Measurements from ENCODE around the gene GPR37. TPM values are rescaled to one million over a fixed set of nuclear protein-coding genes. Genes with fewer than 3 reads are reported as not detected.

Gene GPR37
- total RNA-seq, 6 experiments from 2014 or later: 8.9 to 16.0 (median 14.3) TPM

DNA sequence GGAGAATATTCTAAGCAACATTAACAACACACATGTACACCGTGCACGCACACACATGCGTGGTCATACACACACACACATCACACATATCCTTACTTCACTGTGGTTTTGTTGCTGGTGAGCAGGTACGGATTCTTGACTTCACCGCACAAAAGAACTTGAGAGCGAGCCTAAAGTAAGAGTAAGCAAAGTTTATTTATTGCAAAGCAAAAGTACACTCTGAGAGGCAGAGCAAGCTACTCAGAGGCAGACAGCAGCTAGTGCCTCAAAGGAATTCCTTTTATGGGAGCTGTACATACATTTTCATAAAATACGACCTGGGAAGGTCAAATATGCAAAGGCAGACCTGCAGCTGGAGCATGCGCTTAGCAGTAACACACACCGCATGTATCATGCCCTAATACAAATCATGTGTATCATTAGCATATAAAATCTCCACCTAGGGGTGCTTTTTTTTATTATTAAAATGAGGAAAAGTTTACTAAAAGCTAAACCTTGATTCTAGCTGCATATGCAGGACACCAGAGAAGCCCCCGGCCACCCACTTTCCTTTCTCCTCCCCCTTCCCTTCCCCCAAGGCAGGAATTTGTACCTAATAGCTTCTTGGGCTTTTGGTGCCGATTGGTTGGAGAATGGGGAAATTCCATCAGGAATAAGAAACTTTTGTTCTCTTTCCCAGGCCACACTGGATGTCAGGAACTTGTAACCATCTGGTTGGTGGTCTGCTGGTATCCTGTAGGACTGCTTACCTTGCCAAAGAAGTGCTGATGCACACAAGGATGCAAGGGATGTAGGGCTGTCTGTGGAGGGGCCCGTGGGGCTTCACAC, 16.5 kb upstream of the GPR37 start:
- DNase-seq (no peak), ATAC-seq (no peak)
- no peaks in the 10 kb centered on the region for H3K9me3 ChIP-seq
- intact Hi-C loops (cut with DNase I): no loop called here
- no peaks in the 10 kb centered on the region for H3K4me1 ChIP-seq
- H3K27ac ChIP-seq: no peak overlapping the region
- no peaks in the 10 kb centered on the region for H3K27me3 ChIP-seq
- TF ChIP-seq POLR2A (IDR thresholded peaks at IDR 0.05): no peak
- TF ChIP-seq CTCF (IDR thresholded peaks at IDR 0.05): no peak
- no peaks in the 10 kb centered on the region for H3K36me3 ChIP-seq
- no peak overlapping the region for H3K4me3 ChIP-seq
- 83% methylated on average over 11 of the region's 12 CpGs for WGBS (ENCODE audit: insufficient coverage, low coverage, low lambda C conversion rate, missing lambda C conversion rate)

DNA sequence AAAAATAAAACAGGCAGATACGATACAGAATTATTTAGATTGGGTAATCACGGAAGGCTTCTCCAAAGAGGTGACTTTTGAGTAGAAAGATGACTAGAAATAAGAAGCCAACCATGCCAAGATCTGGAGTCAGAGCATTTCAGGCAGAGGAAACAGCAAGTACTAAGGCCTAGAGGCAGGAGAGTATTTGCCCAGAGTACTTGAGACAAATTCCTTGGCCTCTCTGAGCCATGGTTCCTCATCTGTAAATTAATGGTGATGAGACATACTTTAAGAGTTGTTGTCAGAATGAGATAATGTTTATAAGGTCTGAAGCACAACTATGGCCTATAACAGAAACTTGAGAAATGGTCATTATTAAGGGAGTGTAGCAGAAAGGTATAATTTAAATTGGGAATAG, 15.8 kb upstream of the GPR37 start:
- Histone ChIP-seq H3K27ac (no peak overlapping the region), H3K4me1 (no peaks in the 10 kb centered on the region), H3K9me3 (no peaks in the 10 kb centered on the region), H3K27me3 (no peaks in the 10 kb centered on the region), H3K4me3 (no peak overlapping the region), H3K36me3 (no peaks in the 10 kb centered on the region)
- TF ChIP-seq CTCF (IDR thresholded peaks at IDR 0.05): no peak
- TF ChIP-seq POLR2A (IDR thresholded peaks at IDR 0.05): no peak
- 83% methylated on average over 2 of the region's 2 CpGs for WGBS (ENCODE audit: insufficient coverage, low coverage, low lambda C conversion rate, missing lambda C conversion rate)
- ATAC-seq (no peak), DNase-seq (no peak)
- intact Hi-C loops (cut with DNase I): no loop called here

GRCh38 chr7:124780608-124781007, 15.0 kb upstream of the GPR37 start:
- TF ChIP-seq POLR2A (IDR thresholded peaks at IDR 0.05) (no peak), CTCF (IDR thresholded peaks at IDR 0.05) (no peak)
- DNase-seq (no peak), ATAC-seq (no peak)
- intact Hi-C loops (cut with DNase I): no loop called here
- 85% methylated on average over 1 of the region's 1 CpG for WGBS (ENCODE audit: insufficient coverage, low coverage, low lambda C conversion rate, missing lambda C conversion rate)
- Histone ChIP-seq H3K27me3 (no peaks in the 10 kb centered on the region), H3K27ac (no peak overlapping the region), H3K9me3 (no peaks in the 10 kb centered on the region), H3K4me1 (no peaks in the 10 kb centered on the region), H3K4me3 (no peak overlapping the region), H3K36me3 (no peaks in the 10 kb centered on the region)

GRCh38 chr7:124780056-124780455, 14.5 kb upstream of the GPR37 start:
- intact Hi-C loops (cut with DNase I): no loop called here
- H3K9me3 ChIP-seq: no peaks in the 10 kb centered on the region
- TF ChIP-seq CTCF (IDR thresholded peaks at IDR 0.05) (no peak), POLR2A (IDR thresholded peaks at IDR 0.05) (no peak)
- H3K36me3 ChIP-seq: no peaks in the 10 kb centered on the region
- H3K4me1 ChIP-seq: no peaks in the 10 kb centered on the region
- H3K4me3 ChIP-seq: no peak overlapping the region
- no peaks in the 10 kb centered on the region for H3K27me3 ChIP-seq
- no peak for ATAC-seq
- DNase-seq: no peak
- no peak overlapping the region for H3K27ac ChIP-seq

DNA sequence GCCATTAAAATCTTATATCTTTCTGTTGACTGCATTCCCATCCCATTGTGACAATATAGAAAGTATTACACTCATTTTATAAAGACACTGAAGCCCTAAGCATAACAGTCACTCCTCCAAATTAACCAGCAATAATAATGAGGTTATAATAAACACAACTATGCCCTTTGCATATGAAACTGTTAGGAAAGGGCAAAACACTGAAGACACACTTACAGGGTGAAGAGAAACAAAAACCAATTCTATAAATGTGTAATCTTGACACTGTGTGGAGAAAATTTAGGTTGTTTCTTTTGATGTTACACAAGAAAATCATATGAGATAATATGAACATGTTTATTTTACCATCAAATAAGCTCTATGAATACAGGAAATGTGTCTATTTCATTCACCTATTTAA, 14.0 kb upstream of the GPR37 start:
- Histone ChIP-seq H3K36me3 (no peaks in the 10 kb centered on the region), H3K4me1 (no peaks in the 10 kb centered on the region), H3K9me3 (no peaks in the 10 kb centered on the region), H3K27me3 (no peaks in the 10 kb centered on the region), H3K27ac (no peak overlapping the region), H3K4me3 (no peak overlapping the region)
- no peak for ATAC-seq
- intact Hi-C loops (cut with DNase I): no loop called here
- TF ChIP-seq POLR2A (IDR thresholded peaks at IDR 0.05) (no peak), CTCF (IDR thresholded peaks at IDR 0.05) (no peak)
- DNase-seq: no peak

Data from right lobe of liver (tissue), 6 donors.